ENCODE results near the gene IL22RA2. TPM values are rescaled to one million over a fixed set of nuclear protein-coding genes. Genes with fewer than 3 reads are reported as not detected.

The IL22RA2 gene
- total RNA-seq, 4 donors from 2014 or later: not detected

- H3K4me3 ChIP-seq (replicated peaks in 1 of 3): no peak overlapping the region
- intact Hi-C loops (cut with DNase I): no loop called here
- no peaks in the 10 kb centered on the region for H3K9me3 ChIP-seq
- no peak for TF ChIP-seq CTCF (IDR thresholded peaks at IDR 0.05)
- TF ChIP-seq POLR2A (IDR thresholded peaks at IDR 0.05): no peak
- H3K27ac ChIP-seq: no peak overlapping the region
- DNase-seq: no peak
- no peaks in the 10 kb centered on the region for H3K4me1 ChIP-seq
- 77 to 89% methylated on average over 11 of the region's 11 CpGs for WGBS, 2 donors
- H3K27me3 ChIP-seq: no peaks in the 10 kb centered on the region
- H3K36me3 ChIP-seq: no peaks in the 10 kb centered on the region
Observed at GRCh38 chr6:137172734-137173431, 561 bp downstream of the IL22RA2 start.

GRCh38 chr6:137171824-137172733 lies 1.4 kb downstream of the IL22RA2 start:
- no peaks in the 10 kb centered on the region for H3K27me3 ChIP-seq
- intact Hi-C loops (cut with DNase I): no loop called here
- peak; percentile 24 to 26 for DNase-seq
- no peak overlapping the region for H3K27ac ChIP-seq
- H3K9me3 ChIP-seq: no peaks in the 10 kb centered on the region
- 55 to 65% methylated on average over 13 of the region's 13 CpGs for WGBS, 2 donors
- H3K4me1 ChIP-seq: no peaks in the 10 kb centered on the region
- no peaks in the 10 kb centered on the region for H3K36me3 ChIP-seq
- no peak for TF ChIP-seq CTCF (IDR thresholded peaks at IDR 0.05)
- TF ChIP-seq POLR2A (IDR thresholded peaks at IDR 0.05): no peak
- H3K4me3 ChIP-seq (replicated peaks in 1 of 3): no peak overlapping the region

- H3K9me3 ChIP-seq: no peaks in the 10 kb centered on the region
- 97 to 98% methylated on average over 1 of the region's 1 CpG for WGBS, 2 donors
- no peaks in the 10 kb centered on the region for H3K36me3 ChIP-seq
- TF ChIP-seq CTCF (IDR thresholded peaks at IDR 0.05) (no peak), POLR2A (IDR thresholded peaks at IDR 0.05) (no peak)
- no peaks in the 10 kb centered on the region for H3K4me1 ChIP-seq
- no peak overlapping the region for H3K27ac ChIP-seq
- no peaks in the 10 kb centered on the region for H3K27me3 ChIP-seq
- H3K4me3 ChIP-seq (replicated peaks in 1 of 3): no peak overlapping the region
- intact Hi-C loops (cut with DNase I): no loop called here
- DNase-seq: no peak
Observed at GRCh38 chr6:137171053-137171374, 2.4 kb downstream of the IL22RA2 start.

GRCh38 chr6:137170266-137171052 lies 3.0 kb downstream of the IL22RA2 start:
- Histone ChIP-seq H3K27me3 (no peaks in the 10 kb centered on the region), H3K4me3 (replicated peaks in 1 of 3) (no peak overlapping the region), H3K36me3 (no peaks in the 10 kb centered on the region), H3K9me3 (no peaks in the 10 kb centered on the region), H3K27ac (no peak overlapping the region), H3K4me1 (no peaks in the 10 kb centered on the region)
- WGBS, 2 donors: 88 to 92% methylated on average over 13 of the region's 13 CpGs
- TF ChIP-seq CTCF (IDR thresholded peaks at IDR 0.05) (no peak), POLR2A (IDR thresholded peaks at IDR 0.05) (no peak)
- intact Hi-C loops (cut with DNase I): no loop called here
- DNase-seq: no peak
